Fibroblast of skin of scalp (primary cell): Measurements from ENCODE around the gene NAA35.
"Not testable (repeated sequence)": the region's sequence is repeated elsewhere in the genome, so short reads cannot be mapped to it uniquely, and the experiment has no call there.

Source experiments
- DNase-seq: peaks from one replicate; pipeline ENCODE4 v3.0.0-alpha.2; 2013

The NAA35 gene

DNA sequence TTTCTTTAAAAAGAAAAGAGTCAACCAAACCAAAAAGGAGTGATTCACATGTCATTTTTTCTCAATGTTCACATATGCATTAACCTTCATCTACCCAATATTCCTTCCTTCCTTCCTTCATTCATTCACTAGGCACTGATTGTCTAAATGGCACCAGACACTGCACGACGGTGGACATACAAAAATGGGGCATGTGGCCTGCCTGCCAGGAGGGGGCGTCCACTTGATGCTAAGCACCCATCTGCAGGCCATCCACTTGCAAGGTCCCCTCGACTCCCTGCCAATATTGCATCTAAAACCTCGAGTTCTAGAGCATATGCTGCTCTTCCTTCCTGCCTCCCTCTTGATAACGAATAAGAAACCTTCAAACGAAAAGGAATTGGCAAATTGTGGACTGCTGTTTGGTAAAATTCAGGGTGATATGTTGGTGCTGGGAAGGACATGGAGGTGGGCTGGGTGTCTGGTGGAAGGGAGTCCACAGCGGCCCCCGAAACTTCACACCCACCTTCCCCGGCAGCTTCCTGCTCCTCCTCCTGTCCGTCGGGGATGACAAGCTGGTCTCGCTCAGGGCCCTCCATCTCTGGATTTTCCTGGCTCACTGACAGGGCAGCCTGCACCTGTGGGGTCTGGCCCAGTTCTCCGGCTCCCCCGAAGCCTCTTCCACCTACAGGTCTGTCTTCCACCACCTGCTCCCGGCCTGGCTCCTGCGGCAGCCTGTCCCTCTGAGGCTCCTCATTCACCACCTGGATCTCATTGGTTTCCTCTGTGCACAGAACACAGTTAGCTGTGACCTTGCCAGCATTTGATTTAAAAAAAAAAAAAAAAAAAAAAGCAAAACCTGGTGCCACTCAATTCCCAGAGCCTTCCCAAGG is 94.2 kb downstream of the NAA35 start:
- DNase-seq = peak; percentile 47

- no peak for DNase-seq
Measured at GRCh38 chr9:86035827-86036440, 95.0 kb downstream of the NAA35 start.

GRCh38 chr9:86036555-86036954 is 95.6 kb downstream of the NAA35 start:
- DNase-seq = no peak

- DNase-seq = peak; percentile 79
Measured at GRCh38 chr9:86039991-86040860, 99.3 kb downstream of the NAA35 start.

GRCh38 chr9:86040861-86041155 is 99.9 kb downstream of the NAA35 start:
- no peak for DNase-seq

GRCh38 chr9:86041311-86041741 is 100.4 kb downstream of the NAA35 start:
- no peak for DNase-seq

DNA sequence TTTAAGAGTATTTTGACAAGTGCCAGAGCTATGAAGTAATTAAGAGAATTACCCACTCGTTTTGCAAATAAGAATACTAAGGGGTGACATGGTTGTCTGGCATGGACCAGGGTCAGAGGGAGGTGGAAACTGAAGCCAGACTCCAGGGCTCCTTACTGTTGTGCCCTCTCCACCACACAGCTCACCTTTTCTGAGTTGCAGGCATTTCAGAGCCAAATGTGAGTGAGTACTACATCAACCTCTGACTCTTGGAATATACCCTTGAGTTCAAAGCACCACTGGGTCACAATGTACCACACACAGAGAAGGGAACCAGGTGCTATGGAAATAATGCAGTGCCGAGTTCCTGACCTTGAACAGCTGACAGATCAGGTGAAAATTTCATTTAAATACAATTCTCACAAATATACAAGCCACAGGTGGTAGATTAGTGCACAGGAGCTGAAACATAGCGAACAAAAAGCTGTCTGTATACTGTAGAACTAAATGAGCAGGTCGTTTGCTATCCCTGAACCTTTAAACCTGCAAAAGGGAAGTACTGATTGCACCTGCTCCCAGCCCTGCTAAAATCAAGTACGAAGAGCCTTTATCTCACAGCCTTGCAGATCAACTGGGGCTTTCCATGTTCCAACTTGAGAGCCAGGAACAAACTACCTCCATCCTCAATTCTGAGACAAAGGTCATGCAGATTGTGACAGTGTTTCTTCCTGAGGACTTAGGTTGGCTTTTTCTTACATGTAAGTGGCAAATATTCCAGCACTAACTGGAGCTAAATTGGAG is 101.4 kb downstream of the NAA35 start:
- no peak for DNase-seq

- DNase-seq = no peak
Measured at GRCh38 chr9:86043586-86043985, 102.6 kb downstream of the NAA35 start.

DNA sequence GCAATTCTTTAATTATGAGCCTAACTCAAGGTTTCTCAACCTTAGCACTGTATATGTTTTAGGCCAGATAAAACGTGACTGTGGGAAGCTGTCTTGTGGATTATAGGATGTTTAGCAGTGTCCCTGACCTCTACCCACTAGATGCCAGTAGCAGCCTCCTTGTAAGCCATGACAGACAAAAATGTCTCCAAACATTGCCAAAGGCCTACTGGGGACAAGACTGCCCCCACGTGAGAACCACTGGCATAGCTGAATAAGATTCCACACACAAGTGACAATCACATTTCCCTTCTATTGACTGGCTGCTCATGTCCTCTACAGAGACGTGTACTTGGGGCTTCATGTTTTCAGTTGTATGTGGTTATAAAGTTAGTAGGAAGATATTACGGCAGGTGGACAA is 103.1 kb downstream of the NAA35 start:
- DNase-seq = no peak

- no peak for DNase-seq
Measured at GRCh38 chr9:86045654-86046053, 104.7 kb downstream of the NAA35 start.

DNA sequence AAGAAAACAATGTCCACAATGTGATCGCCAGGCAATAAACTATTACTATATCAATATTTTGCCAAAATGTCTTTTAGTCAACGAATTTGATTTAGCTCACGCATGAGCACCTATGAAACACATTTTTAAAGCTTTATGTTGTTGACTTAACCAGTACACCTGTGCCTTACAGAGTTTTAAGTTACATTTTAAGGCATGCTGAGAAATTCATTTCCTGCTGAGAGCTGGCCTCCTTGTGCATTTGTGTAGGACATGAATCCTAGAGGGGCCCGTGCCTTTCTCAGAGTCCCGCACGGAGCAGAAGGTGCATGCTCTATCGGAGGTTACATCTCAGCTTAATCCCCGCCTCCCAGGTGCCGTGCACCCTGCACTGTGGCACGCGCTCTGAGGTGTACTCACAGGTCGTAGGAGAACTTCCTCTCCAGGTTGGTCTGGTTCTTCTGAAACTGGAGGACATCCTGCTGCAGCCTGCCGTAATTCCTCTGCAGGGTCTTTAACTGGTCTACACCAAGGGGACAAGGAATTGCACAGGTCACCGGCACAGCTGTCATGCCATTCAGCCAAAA is 105.2 kb downstream of the NAA35 start:
- DNase-seq = no peak

DNA sequence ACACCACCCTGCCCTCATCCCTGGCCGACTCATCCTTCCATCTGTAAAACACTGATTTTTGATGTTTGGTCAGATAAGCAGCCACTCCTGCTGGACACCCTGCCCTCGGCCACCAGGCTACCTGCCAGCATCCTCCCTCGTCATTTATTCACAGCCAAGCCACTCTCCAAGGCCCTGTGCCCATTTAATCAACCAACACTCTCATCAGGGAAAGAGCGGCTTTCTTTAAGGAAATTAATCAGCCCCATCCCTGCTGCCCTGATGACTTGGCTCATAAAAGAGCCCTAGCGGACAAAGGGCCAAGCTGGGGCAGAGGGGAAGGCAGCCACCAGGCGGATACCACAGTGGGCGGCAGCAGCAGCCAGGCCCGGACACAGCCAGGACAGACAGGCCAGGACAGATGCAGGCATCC is 106.0 kb downstream of the NAA35 start:
- no peak for DNase-seq

DNA sequence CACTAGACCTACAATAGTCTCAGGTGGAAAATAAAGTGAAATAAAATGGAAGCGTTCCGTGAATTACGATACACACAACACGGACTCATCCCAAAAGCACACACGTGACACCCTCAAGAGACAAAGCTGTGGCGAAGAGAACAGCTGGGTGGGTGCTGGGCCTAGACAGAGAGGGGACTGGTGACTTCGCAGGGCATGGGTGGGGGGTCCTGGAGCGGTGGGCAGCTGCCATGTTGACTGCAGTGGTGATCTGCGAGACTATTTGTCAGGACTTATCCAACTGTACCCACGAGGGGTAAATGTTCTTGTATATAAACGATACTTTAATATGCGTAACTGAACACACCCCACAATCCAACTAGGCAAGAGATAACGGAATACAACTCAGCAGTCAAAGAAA is 106.4 kb downstream of the NAA35 start:
- no peak for DNase-seq

DNA sequence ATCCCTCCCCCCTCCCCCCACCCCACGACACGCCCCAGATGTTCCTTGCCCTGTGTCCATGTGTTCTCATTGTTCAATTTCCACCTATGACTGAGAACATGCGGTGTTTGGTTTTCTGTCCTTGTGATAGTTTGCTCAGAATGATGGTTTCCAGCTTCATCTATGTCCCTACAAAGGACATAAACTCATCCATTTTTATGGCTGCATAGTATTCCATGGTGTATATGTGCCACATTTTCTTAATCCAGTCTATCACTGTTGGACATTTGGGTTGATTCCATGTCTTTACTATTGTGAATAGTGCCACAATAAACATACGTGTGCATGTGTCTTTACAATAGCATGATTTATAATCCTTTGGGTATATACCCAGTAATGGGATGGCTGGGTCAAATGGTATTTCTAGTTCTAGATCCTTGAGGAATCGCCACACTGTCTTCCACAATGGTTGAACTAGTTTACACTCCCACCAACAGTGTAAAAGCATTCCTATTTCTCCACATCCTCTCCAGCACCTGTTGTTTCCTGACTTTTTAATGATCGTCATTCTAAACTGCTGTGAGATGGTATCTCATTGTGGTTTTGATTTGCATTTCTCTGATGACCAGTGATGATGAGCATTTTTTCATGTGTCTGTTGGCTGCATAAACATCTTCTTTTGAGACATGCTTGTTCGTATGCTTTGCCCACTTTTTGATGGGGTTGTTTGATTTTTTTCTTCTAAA is 107.2 kb downstream of the NAA35 start:
- DNase-seq = not testable (repeated sequence)

DNA sequence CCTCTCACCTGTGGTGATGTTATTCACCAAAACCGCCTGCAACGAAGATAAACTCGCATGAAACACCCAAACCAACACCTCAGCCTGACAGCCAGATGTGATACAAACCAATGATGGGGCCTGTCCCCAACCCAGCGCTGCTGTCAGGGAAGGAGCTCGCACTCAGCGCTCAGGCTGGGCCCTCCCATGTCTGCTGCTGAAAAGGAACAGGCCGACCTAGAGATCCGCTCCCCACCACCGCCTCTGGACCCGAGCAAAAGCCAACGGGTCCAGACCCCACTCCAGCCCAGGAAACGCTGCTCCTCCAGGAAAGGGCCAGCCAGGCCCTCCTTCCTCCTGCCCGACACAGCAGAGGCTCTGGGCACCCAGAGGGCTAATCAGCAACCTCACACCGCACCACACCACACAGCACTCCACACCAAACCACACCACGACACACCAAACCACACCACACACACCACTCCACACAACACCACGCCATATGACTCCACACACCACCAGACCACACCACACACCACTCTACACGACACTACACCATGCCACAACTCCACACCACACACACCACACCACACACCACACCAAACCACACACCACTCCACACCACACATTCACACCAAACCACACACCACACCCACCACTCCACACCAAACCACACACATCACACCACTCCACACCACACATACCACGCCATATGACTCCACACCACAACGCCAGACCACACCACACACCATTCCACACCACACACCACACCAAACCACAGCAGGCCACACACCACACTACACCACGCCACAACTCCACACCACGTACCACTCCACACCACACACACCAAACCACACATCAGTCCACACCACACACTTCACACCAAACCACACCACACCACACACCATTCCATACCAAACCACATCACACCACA is 111.9 kb downstream of the NAA35 start:
- no peak for DNase-seq

DNA sequence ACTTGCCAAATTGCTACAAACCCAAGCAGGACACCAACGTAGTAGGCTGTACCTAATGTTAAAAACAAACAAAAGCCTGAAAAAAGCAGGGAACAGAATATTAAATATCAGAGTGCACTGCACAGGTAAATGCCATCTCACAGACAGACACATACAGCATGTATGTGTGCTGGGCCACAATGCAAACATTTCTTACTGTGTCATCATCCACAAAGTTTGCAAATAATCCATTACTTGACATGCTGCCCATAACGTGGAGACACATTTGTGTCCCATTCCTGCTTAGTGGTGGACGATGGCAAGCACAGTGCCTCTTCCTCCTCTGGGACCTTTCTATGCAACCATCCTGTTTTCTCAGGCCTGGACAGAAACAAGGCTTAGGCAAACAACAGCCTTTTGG is 113.7 kb downstream of the NAA35 start:
- peak; percentile 22 for DNase-seq

DNA sequence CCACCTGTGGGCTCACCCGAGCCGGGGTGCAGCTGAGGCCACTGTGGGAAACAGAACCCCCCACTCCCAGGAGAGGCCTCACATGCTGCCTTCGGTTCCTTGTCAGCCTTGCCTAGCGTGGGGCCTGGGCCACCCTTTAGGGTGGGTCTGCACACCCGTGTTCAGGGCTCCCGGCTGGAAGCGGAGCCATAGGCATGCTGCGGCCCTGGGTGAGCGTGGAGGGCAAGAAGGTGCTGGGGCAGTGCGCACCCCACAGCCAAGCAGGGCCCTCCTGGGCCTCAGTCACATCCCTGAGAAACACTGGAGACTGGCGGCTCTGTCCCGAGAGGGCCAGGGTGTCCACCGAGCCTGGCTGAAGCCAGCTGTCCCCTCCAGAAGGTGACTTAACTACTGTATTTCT is 116.5 kb downstream of the NAA35 start:
- no peak for DNase-seq

DNA sequence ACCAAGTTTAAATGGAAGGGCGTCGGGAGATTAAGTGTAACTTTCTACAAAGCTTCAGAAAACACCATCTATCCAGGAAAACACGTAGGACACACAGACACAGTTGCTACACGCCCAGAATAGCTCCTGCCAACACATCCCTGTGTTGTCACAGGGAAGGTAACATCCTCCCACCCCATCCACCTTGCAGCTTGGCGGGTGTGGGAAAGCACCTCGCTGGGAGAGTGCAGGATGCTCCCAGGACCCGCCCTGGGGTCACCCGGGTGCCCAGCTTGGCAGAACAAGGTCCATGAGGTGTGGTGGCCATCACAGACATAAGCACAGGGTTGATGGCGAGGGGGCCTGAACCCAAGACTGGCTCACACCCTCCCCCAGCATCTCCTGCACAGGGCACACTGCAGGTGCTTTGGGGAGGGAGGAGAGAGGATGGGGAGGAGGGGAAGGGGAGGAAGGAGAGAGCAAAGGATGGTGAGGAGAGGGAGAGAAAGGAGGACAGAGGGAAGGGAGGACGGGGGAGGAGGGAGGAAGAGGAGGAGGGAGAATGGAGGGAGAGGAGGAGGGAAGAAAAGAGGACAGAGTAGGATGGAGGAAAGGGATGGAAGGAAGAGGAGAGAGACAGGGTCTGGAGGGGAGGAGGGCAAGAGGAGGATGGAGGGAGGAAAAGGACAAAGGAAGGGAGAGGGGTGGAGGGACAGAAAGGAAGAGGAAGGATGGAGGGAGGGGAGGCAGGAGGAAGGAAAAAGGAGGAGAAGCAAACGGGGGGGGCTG is 121.2 kb downstream of the NAA35 start:
- no peak for DNase-seq

DNA sequence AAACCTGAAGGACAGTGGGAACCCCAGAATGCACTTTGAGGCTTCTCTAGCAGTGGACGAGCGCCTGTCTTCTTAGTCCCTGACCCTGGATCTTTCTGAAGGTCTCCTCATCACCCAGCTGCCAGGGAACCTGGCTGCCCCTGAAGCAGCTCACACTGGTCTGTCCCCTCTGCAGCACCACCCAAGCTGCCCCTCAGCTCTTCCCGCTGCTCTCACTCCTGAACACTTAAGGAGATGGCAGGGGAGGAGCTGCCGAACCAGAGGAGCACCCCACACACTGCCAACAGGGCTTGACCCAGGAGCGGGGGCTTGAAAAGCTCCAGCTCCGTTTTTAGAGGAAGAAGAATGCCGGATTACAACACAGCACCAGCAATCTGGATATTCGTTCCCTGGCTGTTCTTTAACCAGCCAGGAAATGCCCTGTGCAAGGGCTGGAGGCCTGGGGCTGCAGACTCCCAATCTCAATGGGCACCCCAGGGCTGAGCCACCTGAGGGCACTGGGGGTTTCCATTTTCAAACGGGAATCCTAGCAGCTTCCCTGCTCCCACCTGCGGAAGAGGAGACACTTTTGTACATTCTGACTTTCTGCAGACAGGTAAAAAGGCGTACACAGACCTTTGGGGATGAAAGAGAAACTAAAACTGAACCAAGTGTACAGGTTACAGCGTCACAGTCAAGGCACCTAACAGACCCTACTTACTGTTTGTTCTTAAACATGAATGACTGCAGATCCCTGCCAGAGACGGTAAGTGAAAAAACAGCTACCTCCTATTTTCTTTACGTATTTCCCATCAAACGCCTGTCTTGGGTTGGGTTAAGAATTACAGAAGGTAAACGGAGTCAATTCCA is 122.1 kb downstream of the NAA35 start:
- no peak for DNase-seq
